ENCODE data around the gene WFDC6. TPM values are rescaled to one million over a fixed set of nuclear protein-coding genes. Genes with fewer than 3 reads are reported as not detected.

The WFDC6 gene
- total RNA-seq, 1 experiment from 2014 or later, result not detected

DNA sequence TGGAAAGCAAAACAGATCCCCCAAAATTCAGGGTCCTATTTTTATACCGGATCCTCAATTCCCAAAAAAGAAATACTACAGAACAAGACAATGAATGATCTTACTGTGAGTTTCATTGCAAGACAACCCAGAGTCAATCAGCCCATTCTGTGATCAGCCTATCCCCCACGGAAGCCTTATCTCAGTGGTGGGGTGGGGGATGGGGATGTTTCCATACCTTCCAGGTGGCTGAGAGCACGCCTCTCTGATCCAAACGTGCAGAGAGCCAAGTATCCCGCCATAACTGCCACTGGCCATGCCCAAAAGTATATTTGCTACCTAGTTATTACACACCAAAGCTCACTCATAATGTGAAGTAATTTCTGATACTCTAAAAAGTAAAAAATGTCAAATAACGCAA, 54.6 kb downstream of the WFDC6 start:
- Histone ChIP-seq H2BK20ac (ENCODE audit: low read depth, low read length, poor library complexity, severe bottlenecking) (no peak overlapping the region), H3K79me2 (ENCODE audit: insufficient read depth, low read length) (no peaks in the 10 kb centered on the region), H4K8ac (replicated peaks; ENCODE audit: insufficient read length, low read depth, low read length) (no peak overlapping the region), H3K18ac (ENCODE audit: insufficient read length, low read depth, low read length) (no peak overlapping the region), H3T11ph (ENCODE audit: low read length) (no peak overlapping the region), H3K23me2 (ENCODE audit: insufficient read length, low read depth, low read length, poor library complexity, severe bottlenecking) (peaks cover 5% of the 10 kb centered on the region), H3K27ac (ENCODE audit: insufficient read length, low read depth, low read length) (no peak overlapping the region), H3K56ac (ENCODE audit: insufficient read length, low read depth, low read length) (no peak overlapping the region), H3K4me1 (ENCODE audit: insufficient read depth, low read length) (peaks cover 7% of the 10 kb centered on the region; the same call in 1 of the 2 replicates), H3K27me3 (ENCODE audit: insufficient read depth, low read length) (no peaks in the 10 kb centered on the region), H3K23ac (ENCODE audit: insufficient read length, low read depth, low read length) (no peak overlapping the region), H2BK5ac (ENCODE audit: insufficient read length, low read length) (no peak overlapping the region), H3K9me3 (ENCODE audit: control insufficient read depth, low read depth, low read length) (no peaks in the 10 kb centered on the region), H4K20me1 (ENCODE audit: control insufficient read depth, insufficient read depth, insufficient read length) (no peaks in the 10 kb centered on the region), H3K14ac (ENCODE audit: insufficient read depth, low read length) (no peak overlapping the region), H2BK15ac (ENCODE audit: low read depth, low read length) (no peak overlapping the region), H3K9ac (ENCODE audit: extremely low read depth, insufficient read length, low read length) (no peak overlapping the region), H3K4me2 (ENCODE audit: insufficient read depth, insufficient read length, low read length) (no peak overlapping the region), H3K79me1 (ENCODE audit: insufficient read depth, low read depth, low read length, poor library complexity, severe bottlenecking) (no peaks in the 10 kb centered on the region), H4K5ac (ENCODE audit: insufficient read length, low read depth, low read length) (no peak overlapping the region), H3K4ac (ENCODE audit: low read depth, low read length) (no peak overlapping the region), H2AFZ (ENCODE audit: low read length) (no peak overlapping the region), H4K91ac (ENCODE audit: insufficient read length, low read depth, low read length) (no peak overlapping the region), H2BK12ac (ENCODE audit: insufficient read length, low read depth, low read length) (no peak overlapping the region), H2AK5ac (ENCODE audit: insufficient read length, low read length) (no peak overlapping the region), H2BK120ac (ENCODE audit: low read depth, low read length, poor library complexity, severe bottlenecking) (no peak overlapping the region)
- H3K4me3 Mint-ChIP-seq, result no peak overlapping the region
- no CpG with 5 or more reads among the region's 6 CpGs for WGBS (ENCODE audit: extremely low coverage, insufficient read length, low lambda C conversion rate)
- no peak for DNase-seq
- peaks cover 4% of the 10 kb centered on the region; the same call in 1 of the 2 replicates for H3K27me3 Mint-ChIP-seq (ENCODE audit: low read depth)
- H3K9me3 Mint-ChIP-seq, result no peaks in the 10 kb centered on the region
- peak overlapping the region in 1 of 3 experiments; percentile 34; a peak in 1 of 7 replicates for H3K27ac Mint-ChIP-seq
- TF ChIP-seq, protein P1, sequence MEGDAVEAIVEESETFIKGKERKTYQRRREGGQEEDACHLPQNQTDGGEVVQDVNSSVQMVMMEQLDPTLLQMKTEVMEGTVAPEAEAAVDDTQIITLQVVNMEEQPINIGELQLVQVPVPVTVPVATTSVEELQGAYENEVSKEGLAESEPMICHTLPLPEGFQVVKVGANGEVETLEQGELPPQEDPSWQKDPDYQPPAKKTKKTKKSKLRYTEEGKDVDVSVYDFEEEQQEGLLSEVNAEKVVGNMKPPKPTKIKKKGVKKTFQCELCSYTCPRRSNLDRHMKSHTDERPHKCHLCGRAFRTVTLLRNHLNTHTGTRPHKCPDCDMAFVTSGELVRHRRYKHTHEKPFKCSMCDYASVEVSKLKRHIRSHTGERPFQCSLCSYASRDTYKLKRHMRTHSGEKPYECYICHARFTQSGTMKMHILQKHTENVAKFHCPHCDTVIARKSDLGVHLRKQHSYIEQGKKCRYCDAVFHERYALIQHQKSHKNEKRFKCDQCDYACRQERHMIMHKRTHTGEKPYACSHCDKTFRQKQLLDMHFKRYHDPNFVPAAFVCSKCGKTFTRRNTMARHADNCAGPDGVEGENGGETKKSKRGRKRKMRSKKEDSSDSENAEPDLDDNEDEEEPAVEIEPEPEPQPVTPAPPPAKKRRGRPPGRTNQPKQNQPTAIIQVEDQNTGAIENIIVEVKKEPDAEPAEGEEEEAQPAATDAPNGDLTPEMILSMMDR (conservative IDR thresholded peaks at IDR 0.05), result no peak
- H3K4me1 Mint-ChIP-seq, result peaks cover 25 to 26% of the 10 kb centered on the region in 2 experiments
- peaks cover 3 to 9% (median 4%) of the 10 kb centered on the region in 3 experiments; a peak in 5 of 7 replicates for H3K36me3 Mint-ChIP-seq (ENCODE audit: insufficient read depth in 1 of 3, low read depth in 3 of 3)

Other genes starting within 250 kb of the WFDC6 start
- gene RBPJL, start 232.6 kb downstream of the WFDC6 start, total RNA-seq (2021), result 0.28 TPM in 1 of 2 replicates, not detected in the other
- gene MATN4, start 231.2 kb downstream of the WFDC6 start, total RNA-seq (2021), result 0.11 TPM in 1 of 2 replicates, not detected in the other
- gene SDC4, start 191.1 kb downstream of the WFDC6 start, total RNA-seq (2021), result 50.7 and 54.3 TPM in 2 replicates
- gene SYS1, start 176.3 kb downstream of the WFDC6 start, total RNA-seq (2021), result 18.6 and 21.0 TPM in 2 replicates
- 0.59 TPM in 1 of 2 replicates, not detected in the other for gene TP53TG5, start 161.2 kb downstream of the WFDC6 start, total RNA-seq (2021)
- gene DBNDD2, start 131.2 kb downstream of the WFDC6 start, total RNA-seq (2021), result 39.1 and 39.3 TPM in 2 replicates
- 73.9 and 78.9 TPM in 2 replicates for gene PIGT, start 123.3 kb downstream of the WFDC6 start, total RNA-seq (2021)
- 57.1 and 59.6 TPM in 2 replicates for gene WFDC2, start 69.7 kb downstream of the WFDC6 start, total RNA-seq (2021)
- not detected in 2 replicates for gene SPINT3, start 23.9 kb downstream of the WFDC6 start, total RNA-seq (2021)
- gene EPPIN, start 7.9 kb upstream of the WFDC6 start, total RNA-seq (2021), result not detected in 2 replicates
- gene WFDC8, start 39.8 kb upstream of the WFDC6 start, total RNA-seq (2021), result not detected in 2 replicates
- not detected in 2 replicates for gene WFDC10A, start 90.3 kb upstream of the WFDC6 start, total RNA-seq (2021)
- not detected in 2 replicates for gene WFDC9, start 91.8 kb upstream of the WFDC6 start, total RNA-seq (2021)
- gene WFDC11, start 130.8 kb upstream of the WFDC6 start, total RNA-seq (2021), result not detected in 2 replicates
- not detected in 2 replicates for gene WFDC13, start 162.6 kb upstream of the WFDC6 start, total RNA-seq (2021)
- gene WFDC10B, start 165.5 kb upstream of the WFDC6 start, total RNA-seq (2021), result not detected in 2 replicates
- gene SPINT4, start 182.9 kb upstream of the WFDC6 start, total RNA-seq (2021), result not detected in 2 replicates

All from H9 (cell line).